IMR-90 (cell line): ENCODE measurements around the gene KPNA1. TPM values are rescaled to one million over a fixed set of nuclear protein-coding genes. Genes with fewer than 3 reads are reported as not detected.
A peak's percentile ranks its signal among the peaks of the same experiment; 100 is the strongest.

Experiments used
- ATAC-seq: fragments of 200-7000 bp; cut with Tn5 transposase; 2 replicates; pipeline ENCODE4 v1.9.1; 2020; ENCODE audit warnings: low read depth, mild to moderate bottlenecking, moderate library complexity
- BruUV-seq: library from RNA; stranded (reverse); fragments of 400-500 nt; replicated peaks from 2 replicates; lab custom pipeline; 2021; lab: Mats Ljungman, UMichigan
- CTCF ChIA-PET: fragments of 300-600 bp; formaldehyde crosslinking; extraction: SDS; loops from one replicate; lab custom pipeline; 2021; ENCODE audit warnings: antibody characterized with exemption; lab: Yijun Ruan, JAX
- POLR2A ChIA-PET: fragments of 300-600 bp; sonication (Branson Sonifier 250); formaldehyde crosslinking; loops from one replicate; lab custom pipeline; 2022; ENCODE audit warnings: antibody characterized with exemption; ENCODE audit not compliant: unreplicated experiment; lab: Charles Lee
- DNase-seq: peaks from one replicate; pipeline ENCODE4 v3.0.0; 2013
- H2AFZ ChIP-seq: replicated peaks from 2 replicates; pipeline ENCODE3; 2013; ENCODE audit warnings: low read length, mild to moderate bottlenecking; ENCODE audit not compliant: poor library complexity
- H2AK5ac ChIP-seq: 2 replicates; pipeline ENCODE4 v1.6.1; 2013; ENCODE audit warnings: low read depth, low read length, inconsistent platforms
- H2AK9ac ChIP-seq: replicated peaks from 2 replicates; pipeline ENCODE3; 2013; ENCODE audit warnings: mild to moderate bottlenecking, low read depth, low read length, moderate library complexity; ENCODE audit not compliant: poor library complexity
- H2BK120ac ChIP-seq: 2 replicates; pipeline ENCODE4 v1.6.1; 2013; ENCODE audit warnings: low read depth, low read length, inconsistent platforms
- H2BK15ac ChIP-seq: 3 replicates; pipeline ENCODE4 v1.6.1; 2013; ENCODE audit warnings: low read depth, low read length, inconsistent platforms
- H2BK20ac ChIP-seq: 2 replicates; pipeline ENCODE4 v1.6.1; 2013; ENCODE audit warnings: low read depth, mild to moderate bottlenecking, inconsistent platforms, low read length, moderate library complexity
- H2BK5ac ChIP-seq: 2 replicates; pipeline ENCODE4 v1.6.1; 2013; ENCODE audit warnings: mild to moderate bottlenecking, low read depth, low read length, inconsistent platforms; ENCODE audit not compliant: poor library complexity, severe bottlenecking
- H3K14ac ChIP-seq: replicated peaks from 2 replicates; pipeline ENCODE4 v1.6.1; 2013; ENCODE audit warnings: low read depth, low read length, inconsistent platforms
- H3K18ac ChIP-seq: 2 replicates; pipeline ENCODE4 v1.6.1; 2013; ENCODE audit warnings: low read depth, low read length, control low read depth
- H3K23ac ChIP-seq: 2 replicates; pipeline ENCODE4 v1.6.1; 2013; ENCODE audit warnings: low read depth, low read length, inconsistent platforms
- H3K27ac ChIP-seq: 2 replicates; pipeline ENCODE4 v1.5.1; 2013; ENCODE audit warnings: mild to moderate bottlenecking, control low read depth, low read length; ENCODE audit not compliant: insufficient read depth
- H3K27me3 ChIP-seq: 2 replicates; pipeline ENCODE4 v1.6.1; 2013; ENCODE audit warnings: low read length; ENCODE audit not compliant: control insufficient read depth, insufficient read depth
- H3K36me3 ChIP-seq: 2 replicates; pipeline ENCODE4 v1.6.1; 2013; ENCODE audit warnings: low read length, mixed read lengths; ENCODE audit not compliant: control insufficient read depth, insufficient read depth
- H3K4ac ChIP-seq: 2 replicates; pipeline ENCODE4 v1.6.1; 2013; ENCODE audit warnings: low read depth, low read length, inconsistent platforms
- H3K4me1 ChIP-seq: 2 replicates; pipeline ENCODE4 v1.6.1; 2013; ENCODE audit warnings: low read length, mixed read lengths; ENCODE audit not compliant: control insufficient read depth, insufficient read depth
- H3K4me2 ChIP-seq: 2 replicates; pipeline ENCODE4 v1.6.1; 2013; ENCODE audit warnings: low read depth, mild to moderate bottlenecking, control low read depth, low read length, moderate library complexity
- H3K4me3 ChIP-seq: 2 replicates; pipeline ENCODE4 v1.5.1; 2013; ENCODE audit warnings: low read depth, mild to moderate bottlenecking, control low read depth, low read length, moderate library complexity; ENCODE audit not compliant: insufficient read depth
- H3K56ac ChIP-seq: 2 replicates; pipeline ENCODE4 v1.6.1; 2013; ENCODE audit warnings: low read length, inconsistent platforms; ENCODE audit not compliant: insufficient read depth; ENCODE audit errors: extremely low read depth
- H3K79me1 ChIP-seq, 2 experiments: 2 replicates each; pipeline ENCODE4 v1.6.1; 2013; ENCODE audit warnings: low read length in 2 of 2, inconsistent platforms in 1 of 2, low read depth in 1 of 2
- H3K9ac ChIP-seq: 2 replicates; pipeline ENCODE4 v1.6.1; 2013; ENCODE audit warnings: low read depth, low read length, control low read depth
- H3K9me1 ChIP-seq: 2 replicates; pipeline ENCODE4 v1.6.1; 2013; ENCODE audit warnings: low read length, inconsistent platforms; ENCODE audit not compliant: insufficient read depth
- H3K9me3 ChIP-seq: 2 replicates; pipeline ENCODE4 v1.6.1; 2013; ENCODE audit warnings: low read length; ENCODE audit not compliant: control insufficient read depth, insufficient read depth
- H4K20me1 ChIP-seq: 2 replicates; pipeline ENCODE4 v1.6.1; 2013; ENCODE audit warnings: low read length, inconsistent platforms; ENCODE audit not compliant: insufficient read depth
- H4K5ac ChIP-seq: 2 replicates; pipeline ENCODE4 v1.6.1; 2013; ENCODE audit warnings: mild to moderate bottlenecking, low read depth, low read length, control low read depth
- H4K8ac ChIP-seq, 2 experiments: 2 replicates each; pipeline ENCODE4 v1.6.1; 2013; ENCODE audit warnings: low read depth in 2 of 2, low read length in 2 of 2, control low read depth in 1 of 2, inconsistent platforms in 1 of 2
- H4K91ac ChIP-seq: 2 replicates; pipeline ENCODE4 v1.6.1; 2013; ENCODE audit warnings: low read depth, low read length, inconsistent platforms; ENCODE audit not compliant: insufficient read depth
- MXI1 ChIP-seq: IDR thresholded peaks from 2 replicates; pipeline ENCODE4 v1.6.1; 2012; ENCODE audit warnings: low read depth, mild to moderate bottlenecking, low read length, moderate library complexity, borderline replicate concordance
- NFE2L2 ChIP-seq: fragments of 150-350 bp; IDR thresholded peaks from 2 replicates; pipeline ENCODE4 v1.6.1; 2016; ENCODE audit warnings: low read depth, mild to moderate bottlenecking, low read length
- SMC3 ChIP-seq: fragments of 150-350 bp; IDR thresholded peaks from 2 replicates; pipeline ENCODE4 v1.6.1; 2016; ENCODE audit warnings: low read depth, mild to moderate bottlenecking, antibody characterized with exemption, low read length, moderate library complexity
- WGBS, 2 experiments: methylation state at CpG; one replicate each; pipeline versions ENCODE4 v1.1.5 to v1.1.7; 2013; ENCODE audit warnings: missing lambda C conversion rate in 2 of 2; ENCODE audit not compliant: insufficient read length in 1 of 2; ENCODE audit errors: extremely low coverage in 2 of 2; 5-methylcytosine and 5-hydroxymethylcytosine counted together
- dilution Hi-C: fragments of 300-500 bp; cut with HindIII; formaldehyde crosslinking; loops from one replicate; pipeline ENCODE4 v1.14.3; 2018; ENCODE audit warnings: low sequenced_read_pairs; ENCODE audit not compliant: unreplicated experiment
- in situ Hi-C: fragments of 300-500 bp; cut with MboI; formaldehyde crosslinking; loops from 3 replicates; pipeline ENCODE4 v1.14.3; 2019; ENCODE audit warnings: low sequenced_read_pairs, inconsistent platforms, mixed read lengths
- intact Hi-C: fragments of 100-400 bp; cut with micrococcal nuclease; formaldehyde crosslinking; loops from 2 replicates; pipeline ENCODE4 v1.10.0; 2022
- polyA plus RNA-seq, 3 experiments: library from polyadenylated mRNA; depleted of rRNA; stranded (reverse); fragments of >200 nt; gene quantifications; 2 replicates each; pipeline ENCODE4 v1.2.3, GENCODE V29; 2012; ENCODE audit warnings: low replicate concordance in 1 of 3
- total RNA-seq: library from RNA; depleted of rRNA; stranded (reverse); fragments of >200 nt; gene quantifications from 2 replicates; pipeline ENCODE4 v1.2.3, GENCODE V29; 2012

Gene KPNA1
- total and polyA plus RNA-seq, 2 of the 4 experiments (the other 2 are of a cell fraction): 30.6 to 112 TPM

DNA sequence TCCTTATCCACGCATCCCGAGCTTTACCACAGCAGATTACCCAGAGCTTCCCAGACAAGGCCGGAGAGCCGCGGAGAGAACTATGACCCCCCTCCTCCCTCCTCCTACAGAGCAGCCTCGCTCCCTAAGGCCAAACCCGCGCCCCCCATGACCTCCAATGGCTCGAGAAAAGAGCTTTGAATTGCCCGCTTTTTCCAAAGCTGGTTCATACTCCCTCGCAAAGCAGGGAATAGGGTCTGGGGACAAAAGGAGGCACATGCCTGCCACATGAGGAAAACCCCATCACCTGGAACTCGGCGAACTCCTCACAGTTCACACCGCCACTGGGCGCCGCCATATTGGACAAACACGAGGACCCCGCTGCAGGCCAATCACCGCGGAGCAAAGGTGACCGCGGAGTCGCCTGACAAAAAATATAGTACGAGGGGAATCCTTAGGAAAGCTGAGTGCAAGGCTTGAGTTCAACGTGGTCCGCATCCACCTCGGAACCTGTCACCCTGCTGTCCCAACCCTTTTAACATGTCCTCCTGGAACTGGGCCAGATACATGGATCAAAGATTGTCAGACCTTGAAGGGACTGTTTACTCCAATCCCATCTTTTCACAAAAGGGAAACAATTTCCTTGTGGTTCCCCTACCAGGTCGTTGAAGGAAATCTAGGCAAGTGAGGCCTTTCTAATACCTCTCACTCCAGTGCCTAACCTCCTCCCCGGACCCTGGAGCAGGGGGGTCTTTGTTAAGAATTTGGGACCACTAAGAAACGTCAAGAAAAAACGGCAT is 131.7 kb downstream of the KPNA1 start, which contains the start of gene MIX23 (continued):
- no peak for TF ChIP-seq NFE2L2
- TF ChIP-seq MXI1: peak; percentile 91

DNA sequence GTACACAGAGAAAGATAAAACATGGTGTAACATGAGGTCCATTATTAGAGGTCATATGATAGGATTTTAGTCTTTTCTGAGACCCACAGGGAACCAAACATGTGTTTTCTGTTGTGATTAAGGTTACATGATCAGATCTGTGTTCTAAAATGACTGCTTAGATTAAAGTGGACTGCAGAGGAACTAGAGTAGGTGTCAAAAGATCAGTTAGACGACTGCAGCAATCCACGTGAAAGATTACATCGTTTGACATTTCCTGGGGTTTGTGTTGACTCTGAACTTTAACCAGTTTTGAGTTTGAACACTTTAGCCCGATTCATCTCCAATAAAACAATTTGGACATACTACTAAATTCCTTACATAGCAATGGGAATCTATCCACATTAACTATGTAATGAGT is 136.8 kb downstream of the KPNA1 start:
- Histone ChIP-seq H4K20me1 (0 out of 2 replicates have a peak, but pooled peaks cover 4% of the 10 kb centered on the region), H2AK9ac (no peak overlapping the region), H2BK5ac (no peak overlapping the region), H3K4me2 (no peak overlapping the region), H3K4ac (no peak overlapping the region), H3K18ac (no peak overlapping the region), H3K79me1 (peaks cover 17 to 33% of the 10 kb centered on the region in 2 experiments), H3K4me3 (no peak overlapping the region), H4K8ac (no peak overlapping the region), H3K23ac (no peak overlapping the region), H3K27ac (no peak overlapping the region), H2AFZ (no peak overlapping the region), H3K14ac (no peak overlapping the region), H4K91ac (no peak overlapping the region), H2BK15ac (no peak overlapping the region), H2AK5ac (no peak overlapping the region), H3K36me3 (peaks cover 2% of the 10 kb centered on the region), H2BK120ac (no peak overlapping the region), H4K5ac (no peak overlapping the region), H3K9me3 (no peaks in the 10 kb centered on the region), H3K27me3 (no peaks in the 10 kb centered on the region), H3K4me1 (no peaks in the 10 kb centered on the region), H2BK20ac (no peak overlapping the region), H3K56ac (no peak overlapping the region), H3K9ac (no peak overlapping the region), H3K9me1 (peaks cover 3% of the 10 kb centered on the region; the same call in 1 of the 2 replicates)
- intact Hi-C loops: no loop called here
- dilution Hi-C loops: no loop called here
- ATAC-seq (no peak), DNase-seq (no peak)
- ChIA-PET POLR2A (interaction anchor here (0.6 kb wide), 1 partner anchor 27 kb away, joined by 22 read pairs; no protein-coding TSS in a partner anchor), CTCF (interaction anchor here (0.5 kb wide), 1 partner anchor 12 kb away, joined by 3 read pairs; no protein-coding TSS in a partner anchor)
- TF ChIP-seq SMC3: no peak
- 93% methylated on average over 3 of the region's 4 CpGs; no CpG with 5 or more reads in 1 of the 2 experiments for WGBS, 2 experiments
- in situ Hi-C loops: no loop called here
- BruUV-seq: no TSS peak
